Mesenchymal stem cell (in vitro differentiated cells and primary cell): ENCODE results near the gene ALDH3A2. TPM values are rescaled to one million over a fixed set of nuclear protein-coding genes. Genes with fewer than 3 reads are reported as not detected.

Experiments
- DNase-seq: peaks from one replicate; pipeline ENCODE4 v3.0.0-alpha.2; 2013
- H2AFZ ChIP-seq: one replicate; pipeline ENCODE4 v1.6.1; 2013; ENCODE audit warnings: low read depth, mild to moderate bottlenecking, control low read depth, inconsistent platforms, low read length, moderate library complexity
- H2AK5ac ChIP-seq: 2 replicates; pipeline ENCODE4 v1.6.1; 2013; ENCODE audit warnings: low read length, moderate library complexity, mild to moderate bottlenecking, inconsistent platforms; ENCODE audit not compliant: severe bottlenecking
- H2BK120ac ChIP-seq: one replicate; pipeline ENCODE4 v1.6.1; 2013; ENCODE audit warnings: low read depth, mild to moderate bottlenecking, inconsistent platforms, low read length, moderate library complexity
- H2BK12ac ChIP-seq, 2 experiments: one replicate each; pipeline ENCODE4 v1.6.1; 2013; ENCODE audit warnings: inconsistent platforms in 2 of 2, low read length in 2 of 2, mild to moderate bottlenecking in 2 of 2, moderate library complexity in 2 of 2, control low read depth in 1 of 2
- H2BK15ac ChIP-seq: one replicate; pipeline ENCODE4 v1.6.1; 2013; ENCODE audit warnings: mild to moderate bottlenecking, low read depth, inconsistent platforms; ENCODE audit not compliant: poor library complexity, severe bottlenecking
- H2BK5ac ChIP-seq: 2 replicates; pipeline ENCODE4 v1.6.1; 2013; ENCODE audit warnings: low read depth, mild to moderate bottlenecking, low read length, control low read depth, inconsistent platforms; ENCODE audit not compliant: poor library complexity, severe bottlenecking
- H3K14ac ChIP-seq, 2 experiments: one replicate each; pipeline ENCODE4 v1.6.1; 2013; ENCODE audit warnings: inconsistent platforms in 2 of 2, low read length in 2 of 2, control low read depth in 1 of 2, mild to moderate bottlenecking in 1 of 2, moderate library complexity in 1 of 2
- H3K18ac ChIP-seq, 2 experiments: one replicate each; pipeline ENCODE4 v1.6.1; 2013; ENCODE audit warnings: inconsistent platforms in 2 of 2, low read length in 2 of 2, control low read depth in 1 of 2, low read depth in 1 of 2, mild to moderate bottlenecking in 1 of 2
- H3K23ac ChIP-seq, 2 experiments: one replicate each; pipeline ENCODE4 v1.6.1; 2013; ENCODE audit warnings: inconsistent platforms in 2 of 2, low read length in 2 of 2, mild to moderate bottlenecking in 2 of 2, moderate library complexity in 2 of 2, control low read depth in 1 of 2
- H3K27ac ChIP-seq: 2 replicates; pipeline ENCODE4 v1.5.1; 2013; ENCODE audit warnings: mild to moderate bottlenecking, moderate library complexity, low read length, control low read depth, inconsistent platforms; ENCODE audit not compliant: poor library complexity, severe bottlenecking
- H3K27me3 ChIP-seq, 2 experiments: 2 replicates each; pipeline versions ENCODE4 v1.6.1 to v1.7.0; 2013; ENCODE audit warnings: low read length in 2 of 2, mild to moderate bottlenecking in 2 of 2, moderate library complexity in 2 of 2, control low read depth in 1 of 2, inconsistent platforms in 1 of 2; ENCODE audit not compliant: control insufficient read depth in 1 of 2, insufficient read depth in 1 of 2
- H3K36me3 ChIP-seq, 2 experiments: 2 replicates each; pipeline versions ENCODE4 v1.6.1 to v1.7.0; 2013; ENCODE audit warnings: low read length in 2 of 2, control low read depth in 1 of 2, inconsistent platforms in 1 of 2, low read depth in 1 of 2, mild to moderate bottlenecking in 1 of 2; ENCODE audit not compliant: insufficient read depth in 2 of 2, control insufficient read depth in 1 of 2
- H3K4ac ChIP-seq, 2 experiments: one replicate each; pipeline ENCODE4 v1.6.1; 2013; ENCODE audit warnings: inconsistent platforms in 2 of 2, low read length in 2 of 2, mild to moderate bottlenecking in 2 of 2, moderate library complexity in 2 of 2, control low read depth in 1 of 2, low read depth in 1 of 2
- H3K4me1 ChIP-seq: 2 replicates; pipeline ENCODE4 v1.6.1; 2013; ENCODE audit warnings: low read depth, low read length, control low read depth; ENCODE audit not compliant: control insufficient read depth, insufficient read depth
- H3K4me2 ChIP-seq: 2 replicates; pipeline ENCODE4 v1.6.1; 2013; ENCODE audit warnings: low read length, mild to moderate bottlenecking, inconsistent platforms; ENCODE audit not compliant: poor library complexity, severe bottlenecking
- H3K4me3 ChIP-seq, 2 experiments: 2 replicates each; pipeline versions ENCODE4 v1.5.1 to v1.7.0; 2013; ENCODE audit warnings: low read length in 2 of 2, mild to moderate bottlenecking in 2 of 2, control low read depth in 1 of 2, low read depth in 1 of 2; ENCODE audit not compliant: insufficient read depth in 1 of 2
- H3K79me1 ChIP-seq: replicated peaks from 2 replicates; pipeline ENCODE4 v1.6.1; 2013; ENCODE audit warnings: mild to moderate bottlenecking, control low read depth, low read length, inconsistent platforms; ENCODE audit not compliant: poor library complexity, severe bottlenecking
- H3K9ac ChIP-seq: 2 replicates; pipeline ENCODE4 v1.7.0; 2013; ENCODE audit warnings: mild to moderate bottlenecking, low read length, moderate library complexity
- H3K9me3 ChIP-seq: 2 replicates; pipeline ENCODE4 v1.7.0; 2013; ENCODE audit warnings: mild to moderate bottlenecking, low read length; ENCODE audit not compliant: control insufficient read depth
- H4K8ac ChIP-seq: one replicate; pipeline ENCODE4 v1.6.1; 2013; ENCODE audit warnings: inconsistent platforms, mild to moderate bottlenecking, low read length, moderate library complexity
- H4K91ac ChIP-seq: one replicate; pipeline ENCODE4 v1.6.1; 2013; ENCODE audit warnings: mild to moderate bottlenecking, low read length, inconsistent platforms
- WGBS: methylation state at CpG from one replicate; pipeline ENCODE4 v1.1.7; 2013; ENCODE audit warnings: mixed read lengths; 5-methylcytosine and 5-hydroxymethylcytosine counted together
- polyA plus RNA-seq, 2 experiments: library from polyadenylated mRNA; stranded (reverse); fragments of 200-250 nt; gene quantifications; one replicate each; pipeline ENCODE4 v1.2.3, GENCODE V29; 2013

The ALDH3A2 gene
- 11.0 TPM for polyA plus RNA-seq (2013, experiment 1 of 2)
- 11.1 TPM for polyA plus RNA-seq (2013, experiment 2 of 2)

GRCh38 chr17:19648475-19649273 is at the start of gene ALDH3A2:
TSS of gene ALDH3A2 (plus strand) at chr17:19648751. CDS start at chr17:19648972, 221 bp downstream.
- Histone ChIP-seq H3K4me2 (peak within 1 kb of the TSS; percentile 96), H3K9ac (peak within 1 kb of the TSS; percentile 90), H4K8ac (peak within 1 kb of the TSS; percentile 100), H2BK12ac (peak within 1 kb of the TSS; percentile 11 to 95), H3K9me3 (no peaks in the 10 kb centered on the region), H3K27ac (peak within 1 kb of the TSS; percentile 96), H3K14ac (peak within 1 kb of the TSS in 1 of 2 experiments; percentile 84), H3K27me3 (no peaks in the 10 kb centered on the region), H4K91ac (peak within 1 kb of the TSS; percentile 97), H3K4me3 (peak within 1 kb of the TSS; percentile 85 to 93), H2BK15ac (peak within 1 kb of the TSS; percentile 95), H3K4ac (peak within 1 kb of the TSS; percentile 83 to 97), H3K18ac (peak within 1 kb of the TSS; percentile 95), H3K36me3 (peaks cover 6 to 8% of the 10 kb centered on the region in 2 experiments), H3K79me1 (peaks cover 14% of the 10 kb centered on the region), H2BK5ac (peak within 1 kb of the TSS; percentile 88), H2BK120ac (peak within 1 kb of the TSS; percentile 95), H2AFZ (peak within 1 kb of the TSS; percentile 88), H3K23ac (peak within 1 kb of the TSS; percentile 20 to 75), H3K4me1 (peaks cover 9% of the 10 kb centered on the region), H2AK5ac (no peak within 1 kb of the TSS)
- 0% methylated on average over 45 of the region's 71 CpGs for WGBS
- DNase-seq = peak; percentile 93

- H3K4me3 ChIP-seq = no peak overlapping the region
- no peak overlapping the region for H2BK120ac ChIP-seq
- H3K9ac ChIP-seq = no peak overlapping the region
- H4K91ac ChIP-seq = no peak overlapping the region
- no peaks in the 10 kb centered on the region for H3K4me1 ChIP-seq
- H2BK5ac ChIP-seq = no peak overlapping the region
- no peak overlapping the region for H4K8ac ChIP-seq
- no peaks in the 10 kb centered on the region for H3K36me3 ChIP-seq
- H3K27me3 ChIP-seq = no peaks in the 10 kb centered on the region
- no peak overlapping the region for H2AFZ ChIP-seq
- no peak overlapping the region for H2BK15ac ChIP-seq
- H3K79me1 ChIP-seq = no peaks in the 10 kb centered on the region
- no peak overlapping the region for H3K4me2 ChIP-seq
- no peak overlapping the region for H2AK5ac ChIP-seq
- H3K14ac ChIP-seq = no peak overlapping the region
- no peak overlapping the region for H3K23ac ChIP-seq
- H3K27ac ChIP-seq = no peak overlapping the region
- no peak overlapping the region for H2BK12ac ChIP-seq
- H3K4ac ChIP-seq = no peak overlapping the region
- DNase-seq = no peak
- H3K9me3 ChIP-seq = no peaks in the 10 kb centered on the region
- 44% methylated on average over 2 of the region's 2 CpGs for WGBS
- no peak overlapping the region for H3K18ac ChIP-seq
Observed at GRCh38 chr17:19610311-19610710, 38.2 kb upstream of the ALDH3A2 start.

- no peak overlapping the region for H2BK5ac ChIP-seq
- H3K36me3 ChIP-seq = no peaks in the 10 kb centered on the region
- no peak overlapping the region for H3K18ac ChIP-seq
- H3K4me2 ChIP-seq = no peak overlapping the region
- no peak overlapping the region for H4K91ac ChIP-seq
- no peak overlapping the region for H3K14ac ChIP-seq
- no peak overlapping the region for H4K8ac ChIP-seq
- H2AFZ ChIP-seq = no peak overlapping the region
- no peak overlapping the region for H3K4me3 ChIP-seq
- no peak overlapping the region for H3K9ac ChIP-seq
- no peaks in the 10 kb centered on the region for H3K79me1 ChIP-seq
- H2BK120ac ChIP-seq = no peak overlapping the region
- H2BK15ac ChIP-seq = no peak overlapping the region
- 78% methylated on average over 1 of the region's 5 CpGs for WGBS
- H3K23ac ChIP-seq = no peak overlapping the region
- no peak overlapping the region for H3K4ac ChIP-seq
- no peaks in the 10 kb centered on the region for H3K4me1 ChIP-seq
- no peak overlapping the region for H3K27ac ChIP-seq
- no peak overlapping the region for H2BK12ac ChIP-seq
- no peak overlapping the region for H2AK5ac ChIP-seq
- H3K9me3 ChIP-seq = no peaks in the 10 kb centered on the region
- H3K27me3 ChIP-seq = no peaks in the 10 kb centered on the region
- no peak for DNase-seq
Observed at GRCh38 chr17:19610879-19611278, 37.7 kb upstream of the ALDH3A2 start.

- Histone ChIP-seq H3K9ac (no peak overlapping the region), H2AFZ (no peak overlapping the region), H2BK5ac (no peak overlapping the region), H3K27ac (no peak overlapping the region), H3K36me3 (no peaks in the 10 kb centered on the region), H3K18ac (no peak overlapping the region), H3K4me3 (no peak overlapping the region), H3K27me3 (no peaks in the 10 kb centered on the region), H3K4ac (no peak overlapping the region), H2AK5ac (no peak overlapping the region), H4K91ac (no peak overlapping the region), H3K4me2 (no peak overlapping the region), H3K14ac (peak overlapping the region in 1 of 2 experiments; percentile 11), H3K79me1 (no peaks in the 10 kb centered on the region), H3K23ac (no peak overlapping the region), H2BK12ac (no peak overlapping the region), H3K4me1 (no peaks in the 10 kb centered on the region), H4K8ac (no peak overlapping the region), H3K9me3 (peaks cover 19% of the 10 kb centered on the region), H2BK120ac (no peak overlapping the region), H2BK15ac (no peak overlapping the region)
- WGBS = 91% methylated on average over 10 of the region's 10 CpGs
- no peak for DNase-seq
Observed at GRCh38 chr17:19613979-19614378, 34.6 kb upstream of the ALDH3A2 start.
